Measurements from ENCODE around the gene ID3.

ID3 gene

GRCh38 chr1:23524716-23525401 is 34.4 kb downstream of the ID3 start:
- H3K27ac ChIP-seq (ENCODE audit: low read length), result no peak overlapping the region
- no peak for DNase-seq (ENCODE audit: low read depth, low spot score)
- no peaks in the 10 kb centered on the region for H3K9me3 ChIP-seq (ENCODE audit: control insufficient read depth, insufficient read depth, low read length)
- H3K36me3 ChIP-seq (ENCODE audit: control insufficient read depth, insufficient read depth, low read length), result no peaks in the 10 kb centered on the region
- H3K4me3 ChIP-seq (ENCODE audit: low read length), result no peak overlapping the region
- no CpG with 5 or more reads among the region's 9 CpGs for WGBS (ENCODE audit: insufficient coverage, insufficient read length)
- peaks cover 2% of the 10 kb centered on the region; the same call in 1 of the 2 replicates for H3K4me1 ChIP-seq (ENCODE audit: control insufficient read depth, insufficient read depth, low read length)
- peaks cover under 1% of the 10 kb centered on the region; the same call in 1 of the 2 replicates for H3K27me3 ChIP-seq (ENCODE audit: control insufficient read depth, insufficient read depth, low read length)

DNA sequence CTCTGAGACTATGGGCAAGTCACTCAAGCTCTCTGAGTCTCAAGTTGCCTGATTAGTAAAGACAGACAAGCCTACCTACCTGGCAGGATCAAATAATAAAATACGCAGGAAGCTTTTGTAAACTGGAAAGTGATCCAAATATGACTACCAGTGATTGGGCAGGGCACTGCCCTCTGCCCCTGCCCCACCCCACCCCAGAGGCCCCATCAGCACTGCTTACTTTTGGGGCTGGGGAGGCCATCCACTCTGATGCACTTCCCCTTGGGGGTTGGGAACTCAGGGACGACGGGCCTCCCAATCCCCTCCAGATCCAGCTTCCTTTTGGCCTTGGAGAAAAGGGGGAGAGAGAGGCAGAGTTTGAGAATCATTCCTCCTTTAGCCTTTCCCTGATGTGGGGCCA is 35.1 kb downstream of the ID3 start:
- no CpG with 5 or more reads among the region's 3 CpGs for WGBS (ENCODE audit: insufficient coverage, insufficient read length)
- no peak for DNase-seq (ENCODE audit: low read depth, low spot score)
- no peaks in the 10 kb centered on the region for H3K27me3 ChIP-seq (ENCODE audit: control insufficient read depth, insufficient read depth, low read length)
- H3K36me3 ChIP-seq (ENCODE audit: control insufficient read depth, insufficient read depth, low read length), result no peaks in the 10 kb centered on the region
- H3K4me3 ChIP-seq (ENCODE audit: low read length), result no peak overlapping the region
- H3K27ac ChIP-seq (ENCODE audit: low read length), result no peak overlapping the region
- H3K4me1 ChIP-seq (ENCODE audit: control insufficient read depth, insufficient read depth, low read length), result peaks cover 2% of the 10 kb centered on the region; the same call in 1 of the 2 replicates
- H3K9me3 ChIP-seq (ENCODE audit: control insufficient read depth, insufficient read depth, low read length), result no peaks in the 10 kb centered on the region

- WGBS (ENCODE audit: insufficient coverage, insufficient read length), result no CpG with 5 or more reads among the region's 7 CpGs
- peaks cover 4% of the 10 kb centered on the region; the same call in 1 of the 2 replicates for H3K36me3 ChIP-seq (ENCODE audit: control insufficient read depth, insufficient read depth, low read length)
- DNase-seq (ENCODE audit: low read depth, low spot score), result no peak
These were observed 36.9 kb downstream of the ID3 start for GRCh38 chr1:23522244-23522982.

DNA sequence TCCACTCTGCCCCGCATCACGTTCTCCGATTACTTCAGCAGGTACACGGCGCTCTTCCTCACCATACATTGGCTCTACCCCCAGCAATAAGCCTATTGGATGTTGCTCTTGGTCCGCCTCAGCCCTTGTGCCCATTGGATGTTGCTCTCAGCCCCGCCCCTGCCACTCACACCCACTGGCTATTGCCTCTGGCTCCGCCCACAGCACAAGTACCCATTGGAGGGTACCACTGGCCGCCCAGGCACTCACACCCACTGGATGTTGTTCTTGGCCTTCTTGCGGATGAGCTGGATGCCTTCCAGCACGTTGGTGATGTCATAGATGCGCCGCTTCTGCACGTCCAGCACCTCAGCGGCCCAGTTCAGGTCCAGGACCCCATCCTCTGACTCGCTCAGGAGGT is 37.7 kb downstream of the ID3 start:
- H3K4me3 ChIP-seq (ENCODE audit: low read length), result no peak overlapping the region
- no CpG with 5 or more reads among the region's 16 CpGs for WGBS (ENCODE audit: insufficient coverage, insufficient read length)
- H3K27me3 ChIP-seq (ENCODE audit: control insufficient read depth, insufficient read depth, low read length), result no peaks in the 10 kb centered on the region
- peaks cover 2% of the 10 kb centered on the region; the same call in 1 of the 2 replicates for H3K4me1 ChIP-seq (ENCODE audit: control insufficient read depth, insufficient read depth, low read length)
- no peaks in the 10 kb centered on the region for H3K9me3 ChIP-seq (ENCODE audit: control insufficient read depth, insufficient read depth, low read length)
- H3K27ac ChIP-seq (ENCODE audit: low read length), result no peak overlapping the region
- peaks cover 4% of the 10 kb centered on the region; the same call in 1 of the 2 replicates for H3K36me3 ChIP-seq (ENCODE audit: control insufficient read depth, insufficient read depth, low read length)
- no peak for DNase-seq (ENCODE audit: low read depth, low spot score)

More at GRCh38 chr1:23522244-23522982, 36.9 kb downstream of the ID3 start:
- Histone ChIP-seq H3K27me3 (ENCODE audit: control insufficient read depth, insufficient read depth, low read length) (no peaks in the 10 kb centered on the region), H3K4me1 (ENCODE audit: control insufficient read depth, insufficient read depth, low read length) (peaks cover 2% of the 10 kb centered on the region; the same call in 1 of the 2 replicates), H3K4me3 (ENCODE audit: low read length) (no peak overlapping the region), H3K27ac (ENCODE audit: low read length) (no peak overlapping the region), H3K9me3 (ENCODE audit: control insufficient read depth, insufficient read depth, low read length) (no peaks in the 10 kb centered on the region)

DNA sequence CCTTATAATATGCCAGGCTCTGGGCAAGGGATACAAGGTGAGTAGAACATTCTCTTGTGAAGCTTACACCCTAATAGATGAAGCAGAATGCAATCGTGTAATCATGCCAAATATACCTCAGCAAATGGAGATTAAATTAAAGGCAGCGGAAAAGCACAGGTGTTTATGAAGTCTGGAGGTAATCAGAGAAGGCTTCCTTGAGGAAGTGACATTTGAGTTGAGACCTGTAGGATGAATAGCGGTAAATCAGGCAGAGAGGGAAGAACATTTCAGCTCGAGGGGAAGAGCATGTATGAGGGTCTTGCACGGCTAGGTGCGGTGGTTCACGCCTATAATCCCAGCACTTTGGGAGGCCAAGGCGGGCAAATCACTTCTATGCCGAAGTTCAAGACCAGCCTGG is 41.7 kb downstream of the ID3 start:
- Histone ChIP-seq H3K36me3 (ENCODE audit: control insufficient read depth, insufficient read depth, low read length) (peaks cover 4% of the 10 kb centered on the region; the same call in 1 of the 2 replicates), H3K27ac (ENCODE audit: low read length) (no peak overlapping the region), H3K27me3 (ENCODE audit: control insufficient read depth, insufficient read depth, low read length) (no peaks in the 10 kb centered on the region), H3K4me3 (ENCODE audit: low read length) (no peak overlapping the region), H3K4me1 (ENCODE audit: control insufficient read depth, insufficient read depth, low read length) (no peaks in the 10 kb centered on the region), H3K9me3 (ENCODE audit: control insufficient read depth, insufficient read depth, low read length) (no peaks in the 10 kb centered on the region)
- no CpG with 5 or more reads among the region's 9 CpGs for WGBS (ENCODE audit: insufficient coverage, insufficient read length)
- DNase-seq (ENCODE audit: low read depth, low spot score), result no peak

DNA sequence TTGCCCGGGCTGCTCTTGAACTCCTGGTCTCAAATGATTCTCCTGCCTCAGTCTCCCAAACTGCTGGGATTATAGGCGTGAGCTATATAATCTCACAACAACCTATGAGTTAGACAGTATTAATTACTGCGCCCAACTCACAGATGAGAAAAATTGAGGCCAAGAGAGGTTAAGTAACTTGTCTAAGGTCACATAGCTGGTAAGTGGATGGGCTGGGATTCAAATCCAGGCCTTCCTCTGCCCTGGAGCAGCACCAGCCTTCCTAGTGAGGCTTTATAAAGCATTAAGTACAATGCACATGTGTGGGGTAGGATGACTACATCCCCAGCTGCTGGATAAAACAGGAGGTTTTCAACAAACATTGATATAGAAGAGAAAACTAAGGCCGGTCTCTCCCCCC is 43.4 kb downstream of the ID3 start:
- H3K27ac ChIP-seq (ENCODE audit: low read length), result no peak overlapping the region
- H3K27me3 ChIP-seq (ENCODE audit: control insufficient read depth, insufficient read depth, low read length), result no peaks in the 10 kb centered on the region
- H3K9me3 ChIP-seq (ENCODE audit: control insufficient read depth, insufficient read depth, low read length), result no peaks in the 10 kb centered on the region
- peaks cover 4% of the 10 kb centered on the region for H3K36me3 ChIP-seq (ENCODE audit: control insufficient read depth, insufficient read depth, low read length)
- no peak overlapping the region for H3K4me3 ChIP-seq (ENCODE audit: low read length)
- DNase-seq (ENCODE audit: low read depth, low spot score), result no peak
- H3K4me1 ChIP-seq (ENCODE audit: control insufficient read depth, insufficient read depth, low read length), result no peaks in the 10 kb centered on the region
- WGBS (ENCODE audit: insufficient coverage, insufficient read length), result no CpG with 5 or more reads among the region's 4 CpGs

GRCh38 chr1:23514111-23514679 is 45.1 kb downstream of the ID3 start:
- H3K36me3 ChIP-seq (ENCODE audit: control insufficient read depth, insufficient read depth, low read length), result peaks cover 10% of the 10 kb centered on the region
- no peak overlapping the region for H3K4me3 ChIP-seq (ENCODE audit: low read length)
- no CpG with 5 or more reads among the region's 3 CpGs for WGBS (ENCODE audit: insufficient coverage, insufficient read length)
- H3K4me1 ChIP-seq (ENCODE audit: control insufficient read depth, insufficient read depth, low read length), result no peaks in the 10 kb centered on the region
- no peaks in the 10 kb centered on the region for H3K9me3 ChIP-seq (ENCODE audit: control insufficient read depth, insufficient read depth, low read length)
- no peak for DNase-seq (ENCODE audit: low read depth, low spot score)
- H3K27me3 ChIP-seq (ENCODE audit: control insufficient read depth, insufficient read depth, low read length), result no peaks in the 10 kb centered on the region
- H3K27ac ChIP-seq (ENCODE audit: low read length), result no peak overlapping the region

DNA sequence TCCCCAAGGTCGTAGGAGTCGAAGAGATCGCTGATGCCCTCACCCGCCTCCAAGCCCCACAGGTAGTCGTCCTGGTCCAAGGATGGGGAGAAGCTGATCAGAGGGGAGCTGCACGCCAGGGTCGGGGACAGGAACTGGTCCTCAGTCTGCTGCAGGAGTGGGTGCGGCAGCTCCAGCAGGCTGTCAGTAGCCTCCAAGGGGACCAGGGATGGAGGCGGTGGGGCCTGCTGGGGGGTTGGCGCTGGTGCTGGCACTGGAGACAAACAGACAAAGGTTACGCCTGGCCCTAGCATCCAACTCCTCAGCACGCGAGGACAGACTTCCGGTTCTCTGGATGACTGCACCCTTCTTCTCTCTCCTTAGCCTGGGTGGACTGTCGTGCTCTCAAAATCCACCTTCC is 49.4 kb downstream of the ID3 start:
- no peaks in the 10 kb centered on the region for H3K9me3 ChIP-seq (ENCODE audit: control insufficient read depth, insufficient read depth, low read length)
- H3K36me3 ChIP-seq (ENCODE audit: control insufficient read depth, insufficient read depth, low read length), result peaks cover 5% of the 10 kb centered on the region
- H3K4me1 ChIP-seq (ENCODE audit: control insufficient read depth, insufficient read depth, low read length), result no peaks in the 10 kb centered on the region
- no peak overlapping the region for H3K4me3 ChIP-seq (ENCODE audit: low read length)
- H3K27me3 ChIP-seq (ENCODE audit: control insufficient read depth, insufficient read depth, low read length), result no peaks in the 10 kb centered on the region
- no peak overlapping the region for H3K27ac ChIP-seq (ENCODE audit: low read length)
- no peak for DNase-seq (ENCODE audit: low read depth, low spot score)
- WGBS (ENCODE audit: insufficient coverage, insufficient read length), result no CpG with 5 or more reads among the region's 15 CpGs
